Duodenal mucosa (tissue), 2 donors: ENCODE data around the gene PSIP1.

Experiments
- H3K27ac ChIP-seq: one replicate; pipeline ENCODE4 v1.7.0; 2013; ENCODE audit warnings: low read depth, low read length
- H3K27me3 ChIP-seq, 2 donors: one replicate each; pipeline ENCODE4 v1.7.0; 2013; ENCODE audit warnings: low read length in 2 of 2, control low read depth in 1 of 2; ENCODE audit not compliant: insufficient read depth in 2 of 2, control insufficient read depth in 1 of 2
- H3K36me3 ChIP-seq, 2 donors: one replicate each; pipeline ENCODE4 v1.7.0; 2013; ENCODE audit warnings: low read length in 2 of 2, control low read depth in 1 of 2; ENCODE audit not compliant: insufficient read depth in 2 of 2, control insufficient read depth in 1 of 2
- H3K4me1 ChIP-seq, 2 donors: one replicate each; pipeline ENCODE4 v1.7.0; 2013; ENCODE audit warnings: low read length in 2 of 2, control low read depth in 1 of 2; ENCODE audit not compliant: insufficient read depth in 2 of 2, control insufficient read depth in 1 of 2
- H3K4me3 ChIP-seq, 2 donors: one replicate each; pipeline ENCODE4 v1.7.0; 2013; ENCODE audit warnings: low read length in 2 of 2, low read depth in 1 of 2
- H3K9ac ChIP-seq, 2 donors: one replicate each; pipeline ENCODE4 v1.7.0; 2013; ENCODE audit warnings: low read length in 2 of 2, low read depth in 1 of 2
- H3K9me3 ChIP-seq, 2 donors: one replicate each; pipeline ENCODE4 v1.7.0; 2013; ENCODE audit warnings: low read length in 2 of 2, control low read depth in 1 of 2; ENCODE audit not compliant: control insufficient read depth in 1 of 2

The PSIP1 gene

DNA sequence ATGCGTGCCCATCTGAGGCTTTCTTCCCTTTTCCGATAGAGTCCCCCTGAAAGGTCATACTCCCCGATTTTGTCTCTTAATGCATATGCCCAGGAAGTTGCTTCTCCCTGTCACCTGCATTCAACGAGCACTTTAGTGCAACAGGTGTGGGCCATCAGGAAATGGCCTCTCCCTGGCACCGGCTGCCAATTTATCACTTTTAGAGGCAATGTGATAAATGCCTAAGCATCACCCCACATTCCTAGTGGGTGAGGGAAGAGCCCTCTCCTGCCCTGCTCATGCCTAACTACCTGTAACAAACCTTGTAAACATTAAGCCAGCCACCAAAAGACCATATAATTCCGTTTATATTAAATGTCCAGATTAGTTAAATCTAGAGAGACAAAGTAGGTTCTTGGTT, 89.2 kb downstream of the PSIP1 start:
- peak overlapping the region in 1 of 2 donors; percentile 95 for H3K4me3 ChIP-seq
- peaks cover 24 to 30% of the 10 kb centered on the region in 2 donors for H3K4me1 ChIP-seq
- H3K9ac ChIP-seq: peak overlapping the region; percentile 94
- H3K27ac ChIP-seq: no peak overlapping the region
- H3K36me3 ChIP-seq: peaks cover 0 to 11% of the 10 kb centered on the region in 2 donors
- H3K9me3 ChIP-seq: no peaks in the 10 kb centered on the region
- no peaks in the 10 kb centered on the region for H3K27me3 ChIP-seq

DNA sequence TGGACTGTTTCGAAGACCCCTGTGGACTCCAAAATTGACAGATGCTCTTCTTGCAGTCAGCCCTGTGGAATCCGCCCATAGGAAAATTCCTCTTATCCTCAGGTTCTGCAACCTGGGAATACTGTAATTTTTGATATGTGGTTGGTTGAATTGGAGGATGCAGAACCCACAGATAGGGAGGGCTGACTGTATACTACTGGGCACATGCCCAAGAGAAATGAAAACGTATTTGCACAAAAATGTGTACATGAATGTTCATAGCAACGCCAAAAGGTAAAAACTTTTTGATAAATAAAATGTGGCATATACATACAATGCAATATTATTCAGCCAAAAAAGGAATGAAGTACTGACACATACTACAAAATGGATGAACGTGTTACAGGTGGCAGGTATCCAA, 90.0 kb downstream of the PSIP1 start:
- Histone ChIP-seq H3K27ac (no peak overlapping the region), H3K27me3 (no peaks in the 10 kb centered on the region), H3K36me3 (peaks cover 0 to 11% of the 10 kb centered on the region in 2 donors), H3K4me3 (no peak overlapping the region), H3K9ac (no peak overlapping the region), H3K4me1 (peaks cover 19 to 24% of the 10 kb centered on the region in 2 donors), H3K9me3 (no peaks in the 10 kb centered on the region)

DNA sequence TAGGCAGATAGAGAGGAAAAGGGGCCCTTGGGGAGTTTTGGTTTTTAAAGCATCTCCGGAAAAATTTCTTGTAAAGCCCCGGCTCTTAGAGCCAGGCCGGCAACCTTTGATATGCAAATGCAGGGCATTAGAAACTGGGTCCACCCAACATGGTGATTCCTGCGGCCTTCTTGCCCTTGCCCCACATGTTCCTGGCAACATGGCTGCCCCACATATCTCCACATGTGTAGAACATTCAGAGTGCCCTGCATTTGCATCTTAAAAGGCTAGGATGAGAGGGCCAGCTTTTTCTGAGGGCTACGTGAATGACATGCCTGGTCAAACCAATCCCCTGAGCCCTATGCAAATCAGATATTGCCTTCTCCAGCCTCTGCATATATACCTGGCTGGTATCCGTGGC, 93.1 kb downstream of the PSIP1 start:
- no peak overlapping the region for H3K9ac ChIP-seq
- no peaks in the 10 kb centered on the region for H3K27me3 ChIP-seq
- H3K4me1 ChIP-seq: peaks cover 7 to 9% of the 10 kb centered on the region in 2 donors
- H3K9me3 ChIP-seq: no peaks in the 10 kb centered on the region
- H3K27ac ChIP-seq: no peak overlapping the region
- no peaks in the 10 kb centered on the region for H3K36me3 ChIP-seq
- H3K4me3 ChIP-seq: no peak overlapping the region

DNA sequence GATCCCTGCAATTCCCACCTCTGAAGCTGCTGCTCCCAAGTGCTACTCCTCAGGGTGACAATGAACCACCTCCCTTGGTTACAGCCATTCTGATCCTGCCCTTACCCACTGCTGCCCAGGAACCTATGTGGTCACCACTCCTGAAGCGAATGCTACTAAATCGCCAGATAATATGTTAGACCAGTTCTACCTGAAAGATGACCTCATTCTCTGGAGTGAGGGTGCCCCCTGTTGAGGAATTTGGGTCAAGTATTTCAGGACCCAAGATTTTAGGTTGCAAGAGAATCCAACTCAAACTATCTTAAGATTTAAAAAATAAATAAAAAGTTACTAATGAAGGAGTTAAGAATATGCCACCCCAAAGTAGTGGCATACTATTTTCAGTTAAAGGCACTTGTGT, 93.9 kb downstream of the PSIP1 start:
- Histone ChIP-seq H3K4me1 (peaks cover 4 to 6% of the 10 kb centered on the region in 2 donors), H3K4me3 (no peak overlapping the region), H3K9me3 (no peaks in the 10 kb centered on the region), H3K9ac (no peak overlapping the region), H3K36me3 (no peaks in the 10 kb centered on the region), H3K27ac (no peak overlapping the region), H3K27me3 (no peaks in the 10 kb centered on the region)
